Smooth muscle cell (in vitro differentiated cells): ENCODE measurements around the gene SLC26A8. TPM values are rescaled to one million over a fixed set of nuclear protein-coding genes. Genes with fewer than 3 reads are reported as not detected.

Source experiments
- DNase-seq: peaks from one replicate; lab custom pipeline; 2025; ENCODE audit not compliant: unreplicated experiment; lab: John Stamatoyannopoulos, UW
- H2AFZ ChIP-seq: fragments of 200-600 bp; sonication (generic); 2 replicates; pipeline ENCODE4 v1.6.0; 2016; ENCODE audit warnings: antibody characterized with exemption, low read depth, mild to moderate bottlenecking
- H3F3A ChIP-seq: fragments of 200-600 bp; sonication (generic); 2 replicates; pipeline ENCODE4 v1.6.0; 2017; ENCODE audit warnings: antibody characterized with exemption, low read depth
- H3K27ac ChIP-seq: fragments of 200-600 bp; sonication (generic); 2 replicates; pipeline ENCODE4 v1.5.1; 2016; ENCODE audit warnings: low read depth, mild to moderate bottlenecking
- H3K27me3 ChIP-seq: fragments of 200-600 bp; sonication (generic); 2 replicates; pipeline ENCODE4 v1.6.1; 2016; ENCODE audit warnings: low read depth, mild to moderate bottlenecking
- H3K36me3 ChIP-seq: fragments of 200-600 bp; sonication (generic); 2 replicates; pipeline ENCODE4 v1.5.1; 2016; ENCODE audit warnings: low read depth
- H3K4me1 ChIP-seq: fragments of 200-600 bp; sonication (generic); 2 replicates; pipeline ENCODE4 v1.5.1; 2016; ENCODE audit warnings: low read depth
- H3K4me2 ChIP-seq: fragments of 200-600 bp; sonication (generic); 2 replicates; pipeline ENCODE4 v1.6.0; 2016; ENCODE audit warnings: mild to moderate bottlenecking
- H3K4me3 ChIP-seq: fragments of 200-600 bp; sonication (generic); 2 replicates; pipeline ENCODE4 v1.5.1; 2016; ENCODE audit warnings: mild to moderate bottlenecking
- H3K79me2 ChIP-seq: fragments of 200-600 bp; sonication (generic); 2 replicates; pipeline ENCODE4 v1.6.0; 2016; ENCODE audit warnings: low read depth, mild to moderate bottlenecking
- H3K9ac ChIP-seq: fragments of 200-600 bp; sonication (generic); 2 replicates; pipeline ENCODE4 v1.6.0; 2016; ENCODE audit warnings: low read depth
- H3K9me3 ChIP-seq: fragments of 200-600 bp; sonication (generic); replicated peaks from 2 replicates; pipeline ENCODE4 v1.5.1; 2016; ENCODE audit warnings: low read depth
- H4K20me1 ChIP-seq: fragments of 200-600 bp; sonication (generic); 2 replicates; pipeline ENCODE4 v1.6.0; 2016; ENCODE audit warnings: low read depth
- WGBS: methylation state at CpG from one replicate; pipeline ENCODE4 v1.1.7; 2016; ENCODE audit warnings: low lambda C conversion rate; 5-methylcytosine and 5-hydroxymethylcytosine counted together
- polyA plus RNA-seq: library from polyadenylated mRNA; unstranded; fragments of >200 nt; fragmentation: Nextera tagmentation; extraction: Ambion mirVana; gene quantifications from 2 replicates; pipeline ENCODE4 v1.2.1, GENCODE V29; 2016
- total RNA-seq: library from RNA; depleted of rRNA; stranded (reverse); fragments of >200 nt; gene quantifications from 2 replicates; pipeline ENCODE4 v1.2.3, GENCODE V29; 2014
- TF ChIP-seq, protein P1 (sequence below): fragments of 200-600 bp; sonication (generic); IDR thresholded peaks from 2 replicates; pipeline ENCODE4 v1.5.1; 2017; ENCODE audit warnings: borderline replicate concordance, mild to moderate bottlenecking, antibody characterized with exemption; ENCODE audit not compliant: insufficient read depth, poor library complexity, severe bottlenecking

SLC26A8 gene
- total and polyA plus RNA-seq, 2 experiments from 2014 or later: 0.09 TPM; not detected in 1

DNA sequence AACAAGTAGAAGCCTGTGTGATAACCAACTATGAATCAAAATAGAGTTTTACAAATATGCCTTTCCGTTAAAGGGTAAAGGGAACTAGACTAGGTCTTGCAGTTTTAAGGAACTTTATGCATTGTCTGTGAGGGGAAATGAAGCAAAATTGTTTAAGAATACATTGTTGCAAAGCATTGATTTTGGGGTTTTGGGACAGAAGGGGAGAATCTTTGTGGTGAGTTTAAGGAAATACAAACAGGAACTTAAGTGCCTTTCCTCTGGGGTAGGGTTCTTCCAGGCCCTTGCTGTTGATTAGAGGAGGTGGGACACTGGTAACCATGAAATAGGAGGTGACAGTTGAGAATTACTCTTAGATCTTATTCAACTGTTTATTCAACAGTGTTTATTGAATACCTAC lies 7.8 kb upstream of the SLC26A8 start:
- 96% methylated on average over 1 of the region's 1 CpG for WGBS
- H3K4me2 ChIP-seq: no peak overlapping the region
- no peaks in the 10 kb centered on the region for H3K36me3 ChIP-seq
- H3K79me2 ChIP-seq: peaks cover 94% of the 10 kb centered on the region
- H3K27me3 ChIP-seq: no peaks in the 10 kb centered on the region
- no peak overlapping the region for H3K27ac ChIP-seq
- H3K9me3 ChIP-seq: no peaks in the 10 kb centered on the region
- peaks cover 81% of the 10 kb centered on the region for H4K20me1 ChIP-seq
- no peaks in the 10 kb centered on the region for H3F3A ChIP-seq
- H2AFZ ChIP-seq: no peak overlapping the region
- peaks cover 15% of the 10 kb centered on the region for H3K4me1 ChIP-seq
- no peak overlapping the region for H3K4me3 ChIP-seq
- TF ChIP-seq, protein P1, sequence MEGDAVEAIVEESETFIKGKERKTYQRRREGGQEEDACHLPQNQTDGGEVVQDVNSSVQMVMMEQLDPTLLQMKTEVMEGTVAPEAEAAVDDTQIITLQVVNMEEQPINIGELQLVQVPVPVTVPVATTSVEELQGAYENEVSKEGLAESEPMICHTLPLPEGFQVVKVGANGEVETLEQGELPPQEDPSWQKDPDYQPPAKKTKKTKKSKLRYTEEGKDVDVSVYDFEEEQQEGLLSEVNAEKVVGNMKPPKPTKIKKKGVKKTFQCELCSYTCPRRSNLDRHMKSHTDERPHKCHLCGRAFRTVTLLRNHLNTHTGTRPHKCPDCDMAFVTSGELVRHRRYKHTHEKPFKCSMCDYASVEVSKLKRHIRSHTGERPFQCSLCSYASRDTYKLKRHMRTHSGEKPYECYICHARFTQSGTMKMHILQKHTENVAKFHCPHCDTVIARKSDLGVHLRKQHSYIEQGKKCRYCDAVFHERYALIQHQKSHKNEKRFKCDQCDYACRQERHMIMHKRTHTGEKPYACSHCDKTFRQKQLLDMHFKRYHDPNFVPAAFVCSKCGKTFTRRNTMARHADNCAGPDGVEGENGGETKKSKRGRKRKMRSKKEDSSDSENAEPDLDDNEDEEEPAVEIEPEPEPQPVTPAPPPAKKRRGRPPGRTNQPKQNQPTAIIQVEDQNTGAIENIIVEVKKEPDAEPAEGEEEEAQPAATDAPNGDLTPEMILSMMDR: no peak
- no peak for DNase-seq
- no peak overlapping the region for H3K9ac ChIP-seq

DNA sequence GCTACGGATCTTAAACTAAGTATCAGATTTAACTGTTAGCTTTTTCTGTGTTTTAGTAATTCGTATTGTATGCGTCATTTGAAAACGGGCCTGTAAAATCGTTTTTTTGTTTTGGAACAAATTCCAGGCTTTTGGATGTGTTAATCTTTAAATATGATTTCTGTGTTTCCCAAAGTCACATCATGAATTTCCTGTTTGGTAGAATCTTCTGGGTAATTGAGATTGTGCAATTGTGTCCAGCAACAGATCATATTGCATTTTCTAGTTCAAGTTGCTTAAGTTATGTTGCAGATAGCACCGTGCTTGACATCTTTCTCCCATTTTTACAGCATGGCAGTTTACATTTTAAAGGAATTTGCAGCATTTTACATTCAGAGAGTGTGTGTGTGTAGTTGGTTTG lies 5.0 kb upstream of the SLC26A8 start:
- H3K4me2 ChIP-seq: peak overlapping the region; percentile 89
- H4K20me1 ChIP-seq: peaks cover 53% of the 10 kb centered on the region
- TF ChIP-seq, protein P1: no peak
- H3F3A ChIP-seq: peaks cover 4% of the 10 kb centered on the region
- no peaks in the 10 kb centered on the region for H3K36me3 ChIP-seq
- peak overlapping the region; percentile 92 for H3K9ac ChIP-seq
- no peaks in the 10 kb centered on the region for H3K27me3 ChIP-seq
- DNase-seq: no peak
- peaks cover 14% of the 10 kb centered on the region for H3K4me1 ChIP-seq
- peak overlapping the region; percentile 94 for H3K4me3 ChIP-seq
- peak overlapping the region; percentile 85 for H2AFZ ChIP-seq
- no peaks in the 10 kb centered on the region for H3K9me3 ChIP-seq
- H3K27ac ChIP-seq: peak overlapping the region; percentile 78
- WGBS: 21% methylated on average over 6 of the region's 6 CpGs
- peaks cover 66% of the 10 kb centered on the region for H3K79me2 ChIP-seq

DNA sequence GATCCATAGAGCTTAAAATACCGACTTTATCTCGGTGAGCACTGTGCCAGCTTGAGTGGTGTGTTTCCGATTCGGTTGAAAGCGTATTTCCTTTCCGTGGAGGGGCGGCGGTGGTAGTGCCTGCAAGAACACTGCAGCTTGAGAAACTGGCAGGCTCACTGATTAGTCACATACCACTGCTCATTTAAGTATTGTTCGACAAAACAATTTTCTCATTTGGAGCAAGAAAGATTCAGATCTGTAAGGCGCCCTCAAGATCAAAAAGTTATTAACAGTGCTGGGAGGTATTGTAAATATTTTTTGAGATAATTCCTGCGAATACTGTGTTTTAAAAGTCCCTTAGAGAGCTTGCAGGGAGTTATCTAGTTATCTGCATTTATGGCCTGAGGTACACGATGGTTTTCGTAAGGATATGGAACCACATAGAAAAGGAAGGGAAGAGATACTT lies 4.5 kb upstream of the SLC26A8 start:
- peaks cover 4% of the 10 kb centered on the region for H3F3A ChIP-seq
- peak overlapping the region; percentile 78 for H3K27ac ChIP-seq
- peak overlapping the region; percentile 89 for H3K4me2 ChIP-seq
- H3K9ac ChIP-seq: peak overlapping the region; percentile 92
- peaks cover 11% of the 10 kb centered on the region for H3K4me1 ChIP-seq
- H4K20me1 ChIP-seq: peaks cover 47% of the 10 kb centered on the region
- DNase-seq: no peak
- H3K79me2 ChIP-seq: peaks cover 60% of the 10 kb centered on the region
- H2AFZ ChIP-seq: peak overlapping the region; percentile 85
- WGBS: under 1% methylated on average over 13 of the region's 13 CpGs
- no peaks in the 10 kb centered on the region for H3K36me3 ChIP-seq
- no peaks in the 10 kb centered on the region for H3K27me3 ChIP-seq
- H3K9me3 ChIP-seq: no peaks in the 10 kb centered on the region
- TF ChIP-seq, protein P1: no peak
- peak overlapping the region; percentile 94 for H3K4me3 ChIP-seq
